ENCODE measurements around the gene RPAP3.

RPAP3 gene

GRCh38 chr12:47725091-47725772, 19.4 kb upstream of the RPAP3 start, which contains the start of gene ENDOU:
Gene ENDOU, minus strand, starts transcription at chr12:47725490. Its CDS starts 77 bp downstream, at chr12:47725413.
- no peak for TF ChIP-seq CTCF (conservative IDR thresholded peaks at IDR 0.05; ENCODE audit: control insufficient read depth, insufficient read depth, low read depth, low read length)
- DNase-seq (ENCODE audit: low read depth) = no peak
- no peak within 1 kb of the TSS for H3K4me3 ChIP-seq (ENCODE audit: control insufficient read depth, low read depth, low read length)

GRCh38 chr12:47722941-47723631, 17.3 kb upstream of the RPAP3 start:
- DNase-seq (ENCODE audit: low read depth) = no peak
- no peak overlapping the region for H3K4me3 ChIP-seq (ENCODE audit: control insufficient read depth, low read depth, low read length)
- no peak for TF ChIP-seq CTCF (conservative IDR thresholded peaks at IDR 0.05; ENCODE audit: control insufficient read depth, insufficient read depth, low read depth, low read length)

- no peak for DNase-seq (ENCODE audit: low read depth)
- no peak overlapping the region for H3K4me3 ChIP-seq (ENCODE audit: control insufficient read depth, low read depth, low read length)
- TF ChIP-seq CTCF (conservative IDR thresholded peaks at IDR 0.05; ENCODE audit: control insufficient read depth, insufficient read depth, low read depth, low read length) = no peak
Measured at GRCh38 chr12:47722136-47722834, 16.5 kb upstream of the RPAP3 start.

GRCh38 chr12:47721431-47721973, 15.7 kb upstream of the RPAP3 start:
- DNase-seq (ENCODE audit: low read depth) = no peak
- H3K4me3 ChIP-seq (ENCODE audit: control insufficient read depth, low read depth, low read length) = no peak overlapping the region

GRCh38 chr12:47718531-47718930, 12.7 kb upstream of the RPAP3 start:
- no peak for DNase-seq (ENCODE audit: low read depth)
- H3K4me3 ChIP-seq (ENCODE audit: control insufficient read depth, low read depth, low read length) = no peak overlapping the region
- TF ChIP-seq CTCF (conservative IDR thresholded peaks at IDR 0.05; ENCODE audit: control insufficient read depth, insufficient read depth, low read depth, low read length) = no peak

More at GRCh38 chr12:47721431-47721973, 15.7 kb upstream of the RPAP3 start:
- no peak for TF ChIP-seq CTCF (conservative IDR thresholded peaks at IDR 0.05; ENCODE audit: control insufficient read depth, insufficient read depth, low read depth, low read length)

GRCh38 chr12:47717443-47718193, 11.8 kb upstream of the RPAP3 start:
- peak; percentile 85 for DNase-seq (ENCODE audit: low read depth)
- peak; percentile 84 for TF ChIP-seq CTCF (conservative IDR thresholded peaks at IDR 0.05; ENCODE audit: control insufficient read depth, insufficient read depth, low read depth, low read length)
- no peak overlapping the region for H3K4me3 ChIP-seq (ENCODE audit: control insufficient read depth, low read depth, low read length)
